HPDE6-E6E7 (cell line): Measurements from ENCODE around the gene PSMD2.

Experiments
- DNase-seq: peaks from one replicate; pipeline ENCODE4 v3.0.0; 2011; ENCODE audit warnings: missing footprints; ENCODE audit errors: extremely low spot score

PSMD2 gene

DNA sequence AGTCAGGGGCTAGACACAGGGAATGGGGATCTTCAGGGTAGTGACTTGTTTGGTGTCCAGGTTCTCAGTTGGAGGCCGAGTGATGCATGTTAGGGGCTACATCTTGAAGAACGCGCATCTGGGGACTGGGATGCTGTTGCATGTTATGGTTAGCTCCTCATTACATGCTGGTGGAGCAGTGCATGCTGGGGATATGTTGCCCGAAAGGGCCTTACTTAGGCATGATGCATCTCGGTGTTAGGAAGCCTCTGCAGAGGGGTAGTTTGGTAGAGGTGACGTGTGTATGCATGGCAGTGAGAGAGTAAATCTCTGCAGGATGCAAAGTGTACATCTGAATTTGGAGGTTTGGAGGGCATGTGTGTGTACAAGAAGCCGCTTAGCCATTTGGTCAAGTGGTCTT is 17.8 kb downstream of the PSMD2 start:
- no peak for DNase-seq

DNA sequence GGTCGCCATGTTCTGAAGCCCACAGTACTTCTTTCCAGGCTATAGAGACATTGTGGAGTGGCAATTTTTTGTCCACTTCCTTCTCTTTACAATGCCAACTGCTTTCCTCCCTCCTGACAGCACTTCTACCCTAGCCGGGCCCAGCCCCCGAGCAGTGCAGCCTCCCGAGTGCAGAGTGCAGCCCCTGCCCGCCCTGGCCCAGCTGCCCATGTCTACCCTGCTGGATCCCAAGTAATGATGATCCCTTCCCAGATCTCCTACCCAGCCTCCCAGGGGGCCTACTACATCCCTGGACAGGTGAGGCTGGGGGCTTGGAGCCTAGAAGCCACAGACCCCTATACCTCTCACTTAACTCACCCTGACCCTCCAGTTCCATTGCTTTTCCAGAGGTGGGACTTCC is 18.2 kb downstream of the PSMD2 start:
- DNase-seq: no peak

DNA sequence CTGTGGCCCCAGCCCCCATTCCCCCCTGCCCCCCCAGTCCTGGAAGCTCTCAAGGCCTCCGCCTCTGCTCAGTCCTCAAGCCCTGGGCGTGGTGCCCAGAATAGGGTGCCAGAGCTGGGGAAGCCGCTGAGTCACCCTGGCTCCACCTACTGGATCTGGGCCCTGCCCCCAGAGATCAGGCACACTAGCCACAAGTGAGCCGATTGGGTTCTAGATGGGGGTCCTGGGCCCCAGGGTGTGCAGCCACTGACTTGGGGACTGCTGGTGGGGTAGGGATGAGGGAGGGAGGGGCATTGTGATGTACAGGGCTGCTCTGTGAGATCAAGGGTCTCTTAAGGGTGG is 21.0 kb downstream of the PSMD2 start:
- DNase-seq: peak; percentile 97

DNA sequence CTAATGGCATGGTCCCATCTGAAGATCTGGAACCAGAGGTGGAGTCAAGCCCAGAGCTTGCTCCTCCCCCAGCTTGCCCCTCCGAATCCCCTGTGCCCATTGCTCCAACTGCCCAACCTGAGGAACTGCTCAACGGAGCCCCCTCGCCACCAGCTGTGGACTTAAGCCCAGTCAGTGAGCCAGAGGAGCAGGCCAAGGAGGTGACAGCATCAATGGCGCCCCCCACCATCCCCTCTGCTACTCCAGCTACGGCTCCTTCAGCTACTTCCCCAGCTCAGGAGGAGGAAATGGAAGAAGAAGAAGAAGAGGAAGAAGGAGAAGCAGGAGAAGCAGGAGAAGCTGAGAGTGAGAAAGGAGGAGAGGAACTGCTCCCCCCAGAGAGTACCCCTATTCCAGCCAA is 22.6 kb downstream of the PSMD2 start:
- no peak for DNase-seq

DNA sequence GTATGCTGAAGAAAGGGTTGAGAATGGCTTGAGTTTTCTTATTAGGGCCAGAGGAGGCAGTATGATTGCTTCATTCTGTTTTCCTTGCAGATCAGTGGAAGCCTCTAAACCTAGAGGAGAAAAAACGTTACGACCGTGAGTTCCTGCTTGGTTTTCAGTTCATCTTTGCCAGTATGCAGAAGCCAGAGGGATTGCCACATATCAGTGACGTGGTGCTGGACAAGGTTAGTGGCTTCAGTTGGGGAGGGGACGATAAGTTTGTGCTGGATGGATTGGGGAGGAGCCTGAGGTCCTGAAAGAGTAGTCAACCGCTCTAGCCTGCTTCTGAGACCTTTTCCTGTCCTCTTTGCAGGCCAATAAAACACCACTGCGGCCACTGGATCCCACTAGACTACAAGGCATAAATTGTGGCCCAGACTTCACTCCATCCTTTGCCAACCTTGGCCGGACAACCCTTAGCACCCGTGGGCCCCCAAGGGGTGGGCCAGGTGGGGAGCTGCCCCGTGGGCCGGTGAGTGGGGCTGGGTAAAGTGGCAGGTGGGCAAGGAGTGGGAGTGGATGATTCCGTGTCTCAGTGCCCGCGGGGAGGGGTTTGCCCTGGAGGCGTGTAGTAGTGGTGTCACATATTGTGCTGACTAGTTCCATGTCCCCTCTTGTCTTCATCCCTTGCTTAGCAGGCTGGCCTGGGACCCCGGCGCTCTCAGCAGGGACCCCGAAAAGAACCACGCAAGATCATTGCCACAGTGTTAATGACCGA is 23.9 kb downstream of the PSMD2 start:
- no peak for DNase-seq

DNA sequence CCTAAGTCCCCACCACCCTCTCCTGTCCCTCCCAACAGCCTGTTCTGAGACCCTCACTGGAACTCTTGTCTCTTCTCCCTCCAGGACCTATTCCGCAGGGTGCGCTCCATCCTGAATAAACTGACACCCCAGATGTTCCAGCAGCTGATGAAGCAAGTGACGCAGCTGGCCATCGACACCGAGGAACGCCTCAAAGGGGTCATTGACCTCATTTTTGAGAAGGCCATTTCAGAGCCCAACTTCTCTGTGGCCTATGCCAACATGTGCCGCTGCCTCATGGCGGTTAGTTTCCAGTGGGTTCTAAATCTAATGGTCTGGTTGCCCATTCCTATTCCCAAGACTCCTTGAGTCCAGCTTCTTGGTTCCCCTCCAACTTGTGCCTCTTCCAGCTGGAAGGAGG is 24.7 kb downstream of the PSMD2 start:
- no peak for DNase-seq

DNA sequence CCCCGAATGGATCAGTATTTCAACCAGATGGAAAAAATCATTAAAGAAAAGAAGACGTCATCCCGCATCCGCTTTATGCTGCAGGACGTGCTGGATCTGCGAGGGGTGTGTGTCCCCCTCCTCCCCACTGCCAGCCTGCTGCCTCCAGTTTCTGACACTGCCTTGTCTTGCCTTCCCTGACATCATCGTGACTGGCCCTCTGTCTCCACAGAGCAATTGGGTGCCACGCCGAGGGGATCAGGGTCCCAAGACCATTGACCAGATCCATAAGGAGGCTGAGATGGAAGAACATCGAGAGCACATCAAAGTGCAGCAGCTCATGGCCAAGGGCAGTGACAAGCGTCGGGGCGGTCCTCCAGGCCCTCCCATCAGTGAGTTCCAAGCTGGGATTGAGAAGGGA is 26.2 kb downstream of the PSMD2 start:
- no peak for DNase-seq

DNA sequence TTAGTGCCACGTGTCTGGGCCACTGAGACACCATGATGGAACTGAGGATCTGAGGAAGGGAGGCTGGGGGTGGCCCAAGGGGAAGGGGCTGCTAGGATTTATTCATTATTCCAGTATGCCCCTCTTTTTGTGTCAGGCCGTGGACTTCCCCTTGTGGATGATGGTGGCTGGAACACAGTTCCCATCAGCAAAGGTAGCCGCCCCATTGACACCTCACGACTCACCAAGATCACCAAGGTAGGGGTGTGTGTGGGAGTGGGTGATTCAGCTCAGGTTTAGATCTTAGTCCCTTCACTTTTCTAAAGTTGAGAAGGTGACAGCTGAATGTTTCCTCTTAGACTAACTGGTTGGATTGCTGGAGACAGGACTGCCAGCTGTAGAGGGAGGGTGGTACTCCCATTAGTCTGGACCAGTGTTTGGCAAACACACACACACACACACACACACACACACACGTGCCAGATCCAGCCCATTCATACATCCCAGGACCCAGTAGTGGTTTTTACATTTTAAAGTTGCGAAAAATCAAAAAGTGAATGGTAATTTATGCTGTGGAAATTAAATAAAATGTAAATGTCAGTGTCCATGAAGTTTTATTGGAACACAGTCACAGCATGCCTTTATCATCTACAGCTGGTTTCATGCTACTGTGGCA is 26.8 kb downstream of the PSMD2 start:
- no peak for DNase-seq

DNA sequence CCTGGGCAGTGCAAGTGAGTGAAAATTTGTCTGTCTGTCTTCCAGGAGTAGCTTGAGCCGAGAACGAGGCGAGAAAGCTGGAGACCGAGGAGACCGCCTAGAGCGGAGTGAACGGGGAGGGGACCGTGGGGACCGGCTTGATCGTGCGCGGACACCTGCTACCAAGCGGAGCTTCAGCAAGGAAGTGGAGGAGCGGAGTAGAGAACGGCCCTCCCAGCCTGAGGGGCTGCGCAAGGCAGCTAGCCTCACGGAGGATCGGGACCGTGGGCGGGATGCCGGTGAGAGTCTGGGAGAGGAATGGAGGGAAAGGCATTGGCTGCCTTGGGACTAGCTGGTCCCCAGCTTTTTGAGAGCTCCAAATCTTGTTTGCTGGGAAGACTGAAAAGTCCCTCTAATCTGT is 28.1 kb downstream of the PSMD2 start:
- no peak for DNase-seq

DNA sequence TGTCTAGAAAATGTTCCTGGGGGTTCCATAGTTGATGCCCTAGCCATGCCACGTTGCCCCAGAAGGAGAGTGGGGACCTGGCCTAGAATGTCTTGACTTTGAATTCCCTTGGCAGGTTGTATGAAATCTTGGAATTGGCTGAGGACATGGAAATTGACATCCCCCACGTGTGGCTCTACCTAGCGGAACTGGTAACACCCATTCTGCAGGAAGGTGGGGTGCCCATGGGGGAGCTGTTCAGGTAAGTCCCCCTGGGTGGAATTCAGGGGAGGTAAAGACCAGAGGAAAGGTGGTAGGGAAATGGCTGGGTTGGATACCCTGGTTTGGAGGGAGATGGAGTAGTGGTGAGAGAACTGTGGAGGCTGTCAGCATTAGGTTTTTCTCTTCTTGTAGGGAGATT is 29.5 kb downstream of the PSMD2 start:
- DNase-seq: no peak

DNA sequence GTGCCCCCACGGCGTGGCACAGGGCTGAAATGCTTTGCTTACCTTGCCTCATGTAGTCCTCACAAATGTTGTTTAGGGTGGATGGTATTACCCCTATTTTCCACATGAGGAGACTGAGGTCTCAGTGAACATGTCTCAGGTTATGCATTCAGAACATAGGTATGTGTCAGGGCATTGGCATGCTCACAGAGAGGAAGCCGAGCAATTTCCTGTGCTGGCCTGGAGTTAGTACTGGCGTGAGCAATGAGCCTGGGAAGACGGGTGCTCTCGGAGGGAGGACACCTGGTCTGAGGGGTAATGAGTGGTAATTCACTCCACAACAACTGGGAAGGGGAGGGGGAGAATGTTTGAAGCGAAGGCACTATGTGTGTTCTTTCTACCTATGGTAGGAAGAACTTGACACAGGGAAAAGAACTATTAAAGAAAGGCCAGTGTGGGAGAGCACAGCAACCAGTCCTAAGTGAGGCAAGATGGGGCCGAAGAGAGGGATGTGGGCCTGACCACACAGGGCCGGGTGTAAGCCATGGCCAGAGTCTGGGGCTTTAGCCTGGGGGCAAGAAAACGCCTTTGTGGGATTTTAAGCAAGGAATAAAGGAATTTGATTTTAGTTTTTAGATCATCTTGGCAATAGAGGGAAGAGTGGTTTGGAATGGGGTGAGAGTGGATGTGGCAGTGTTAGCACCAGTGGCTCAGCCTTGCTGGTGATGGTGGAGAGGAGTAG is 33.5 kb downstream of the PSMD2 start:
- DNase-seq: peak; percentile 74

DNA sequence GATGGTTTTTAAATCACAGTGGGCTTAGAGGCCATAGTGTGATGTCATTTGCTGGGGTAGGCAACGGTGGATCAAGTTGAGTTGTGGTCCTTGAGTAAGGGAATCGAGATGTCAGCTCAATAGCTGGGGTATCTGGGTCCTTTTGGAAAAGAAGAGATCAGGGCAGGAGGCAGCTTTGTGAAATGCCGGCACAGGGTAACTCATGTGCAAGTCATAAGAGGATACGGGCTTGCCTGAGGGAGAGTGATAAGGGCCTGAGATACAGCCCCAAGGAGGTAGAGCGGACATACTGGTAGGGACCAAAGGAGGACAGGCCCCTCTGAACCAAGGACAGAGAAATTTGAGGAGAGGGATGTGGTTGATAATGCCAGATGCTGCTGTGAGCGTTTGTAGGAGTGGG is 34.1 kb downstream of the PSMD2 start:
- DNase-seq: no peak

DNA sequence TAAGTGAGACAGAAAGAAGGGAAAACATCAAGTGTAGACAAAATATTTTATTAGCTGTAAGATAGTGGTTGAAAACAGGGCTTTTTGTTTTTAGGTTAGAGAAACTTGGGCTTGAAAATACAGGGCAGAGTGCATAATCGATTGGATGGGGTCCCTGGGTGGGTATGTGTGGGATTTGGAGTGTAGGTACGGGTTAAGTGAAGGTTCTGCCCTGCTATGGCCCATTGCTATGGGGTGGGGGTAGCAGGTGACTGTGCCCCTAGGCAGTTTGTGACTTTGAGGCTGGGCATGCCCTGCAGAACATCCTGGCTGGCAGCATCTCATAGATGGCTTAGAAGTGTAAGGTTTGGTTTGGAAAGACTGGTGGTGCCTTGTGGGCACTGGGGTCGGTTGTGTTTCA is 34.7 kb downstream of the PSMD2 start:
- DNase-seq: no peak

DNA sequence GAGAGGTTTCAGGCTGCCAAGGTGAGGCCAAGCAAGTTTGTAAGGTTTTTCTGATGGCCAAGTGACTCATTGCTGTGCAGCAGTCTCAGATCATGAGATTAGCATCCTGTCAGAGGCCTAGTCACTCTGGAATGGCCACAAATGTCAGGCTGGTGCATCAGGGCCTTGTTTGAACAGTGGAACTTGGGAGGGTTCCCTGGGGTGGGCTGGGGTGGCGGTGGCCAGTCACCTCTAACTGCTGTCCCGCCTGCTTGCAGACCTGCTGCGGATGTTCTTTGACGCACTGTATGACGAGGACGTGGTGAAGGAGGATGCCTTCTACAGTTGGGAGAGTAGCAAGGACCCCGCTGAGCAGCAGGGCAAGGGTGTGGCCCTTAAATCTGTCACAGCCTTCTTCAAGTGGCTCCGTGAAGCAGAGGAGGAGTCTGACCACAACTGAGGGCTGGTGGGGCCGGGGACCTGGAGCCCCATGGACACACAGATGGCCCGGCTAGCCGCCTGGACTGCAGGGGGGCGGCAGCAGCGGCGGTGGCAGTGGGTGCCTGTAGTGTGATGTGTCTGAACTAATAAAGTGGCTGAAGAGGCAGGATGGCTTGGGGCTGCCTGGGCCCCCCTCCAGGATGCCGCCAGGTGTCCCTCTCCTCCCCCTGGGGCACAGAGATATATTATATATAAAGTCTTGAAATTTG is 35.6 kb downstream of the PSMD2 start:
- no peak for DNase-seq

DNA sequence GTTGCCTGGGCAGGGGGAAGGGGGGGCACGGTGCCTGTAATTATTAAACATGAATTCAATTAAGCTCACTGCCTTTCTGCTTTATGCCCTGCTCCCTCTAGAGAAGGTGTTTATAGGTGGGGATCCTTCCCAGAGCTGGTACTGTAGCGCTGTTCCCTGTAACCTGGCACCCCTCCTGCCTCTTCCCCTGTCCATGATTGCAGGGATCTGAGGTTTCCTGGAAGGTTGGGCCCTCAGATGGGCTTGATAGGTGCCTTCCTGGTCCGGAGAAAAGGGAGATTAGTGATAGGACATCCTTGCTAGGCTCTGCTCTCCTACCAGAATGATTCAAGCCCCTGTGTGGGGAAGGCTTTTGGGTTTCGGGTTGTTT is 36.2 kb downstream of the PSMD2 start:
- DNase-seq: no peak

DNA sequence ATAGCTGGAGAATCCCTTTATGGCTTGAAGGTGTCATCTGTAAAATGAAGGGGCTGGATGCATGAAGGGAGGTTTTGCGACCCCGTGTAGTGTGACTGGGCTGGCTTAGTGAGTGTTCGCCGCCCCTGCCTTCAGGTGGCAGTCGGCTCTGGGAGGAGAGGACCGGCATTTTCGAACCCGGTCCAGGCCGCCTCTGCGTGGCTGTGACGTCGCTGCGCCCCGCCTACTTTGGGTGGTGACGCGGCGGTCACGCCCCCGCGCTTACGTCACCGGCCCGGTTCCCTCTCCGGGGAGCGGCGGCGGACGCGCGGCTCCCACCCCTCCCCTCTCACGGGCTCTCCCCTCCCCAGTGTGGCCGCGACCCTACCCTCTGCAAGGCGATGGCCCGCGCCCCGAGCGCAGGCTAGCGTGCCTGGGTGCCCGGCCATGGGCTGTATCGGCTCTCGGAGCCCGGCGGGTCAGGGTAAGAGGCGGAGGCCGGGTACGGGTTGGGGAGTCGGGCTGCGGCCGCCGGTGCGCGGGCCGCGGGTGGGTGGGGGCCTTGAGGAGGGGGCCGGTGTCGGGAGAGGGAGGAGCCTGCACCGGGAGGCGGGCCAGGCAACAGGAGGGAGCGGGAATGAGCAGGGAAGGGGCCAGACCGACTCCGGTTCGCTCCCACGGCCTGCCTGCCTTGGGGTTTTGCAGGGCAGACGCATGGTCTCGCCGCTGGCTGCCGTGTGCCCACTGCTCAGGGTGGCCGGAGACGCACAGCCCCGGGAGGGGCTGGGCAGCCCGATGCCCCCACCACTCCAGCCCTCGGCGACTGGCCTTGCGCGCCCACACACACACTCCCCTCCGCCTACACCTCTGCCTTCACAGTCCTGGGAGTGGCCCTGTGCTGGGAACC is 36.9 kb downstream of the PSMD2 start:
- no peak for DNase-seq

DNA sequence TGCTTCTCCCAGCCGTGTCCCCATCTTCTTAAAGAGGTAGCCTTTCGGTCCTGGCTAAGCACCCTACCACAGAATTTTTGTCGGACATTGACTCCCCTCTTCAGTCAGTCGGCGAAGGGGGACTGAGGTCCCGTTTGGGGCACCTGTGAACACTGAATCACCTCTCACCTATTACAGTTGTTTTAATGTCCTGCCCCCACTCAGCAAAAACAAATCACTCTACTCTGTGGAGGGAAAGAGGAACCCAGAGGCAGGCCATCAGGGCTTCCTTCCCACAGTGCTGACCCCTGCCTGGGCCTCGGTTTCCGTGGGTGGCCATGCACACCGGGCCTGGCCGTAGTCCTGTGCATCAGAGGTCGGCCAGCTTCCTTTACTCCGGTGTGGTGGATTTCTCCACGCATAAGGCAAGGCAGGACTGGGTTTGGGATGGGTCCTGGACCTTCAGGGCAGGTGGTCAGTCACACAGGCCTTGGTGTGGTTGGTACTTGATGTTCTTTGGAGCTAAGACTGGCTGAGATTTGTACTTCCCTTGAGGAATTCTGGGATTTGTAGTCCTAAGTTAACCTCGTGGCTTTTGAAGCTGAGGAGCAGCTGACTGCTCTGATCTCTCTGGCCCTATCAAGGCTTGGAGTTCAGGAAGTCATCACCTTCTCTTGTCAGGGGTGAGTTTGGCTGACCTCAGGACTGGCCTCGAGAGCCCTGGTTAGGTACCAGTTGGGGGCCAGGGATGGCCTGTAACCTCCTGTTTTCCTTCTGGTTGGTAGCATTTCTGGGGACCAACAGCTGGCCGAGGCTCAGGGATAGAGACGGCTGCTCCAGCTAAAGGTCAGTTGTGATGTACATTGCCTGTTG is 37.7 kb downstream of the PSMD2 start:
- no peak for DNase-seq

DNA sequence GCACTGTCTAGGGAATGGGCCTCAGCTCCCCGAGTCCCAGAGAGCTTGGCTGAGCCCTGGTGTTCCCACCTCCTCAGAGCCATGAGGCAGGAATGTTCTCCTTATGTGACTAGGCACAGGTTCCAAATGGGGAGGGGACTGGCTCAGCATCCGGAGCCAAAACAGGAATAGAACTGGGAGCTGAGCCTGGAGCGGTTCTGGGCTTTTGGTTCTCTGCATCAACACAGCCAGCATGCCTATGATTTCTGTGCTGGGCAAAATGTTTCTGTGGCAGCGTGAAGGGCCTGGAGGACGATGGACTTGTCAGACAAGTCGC is 38.3 kb downstream of the PSMD2 start, which contains the start of gene FAM131A:
Gene FAM131A, plus strand, starts transcription at position 202 of the 316 bp plus-strand sequence. Its CDS starts 31 bp downstream, at position 233.
- no peak for DNase-seq

DNA sequence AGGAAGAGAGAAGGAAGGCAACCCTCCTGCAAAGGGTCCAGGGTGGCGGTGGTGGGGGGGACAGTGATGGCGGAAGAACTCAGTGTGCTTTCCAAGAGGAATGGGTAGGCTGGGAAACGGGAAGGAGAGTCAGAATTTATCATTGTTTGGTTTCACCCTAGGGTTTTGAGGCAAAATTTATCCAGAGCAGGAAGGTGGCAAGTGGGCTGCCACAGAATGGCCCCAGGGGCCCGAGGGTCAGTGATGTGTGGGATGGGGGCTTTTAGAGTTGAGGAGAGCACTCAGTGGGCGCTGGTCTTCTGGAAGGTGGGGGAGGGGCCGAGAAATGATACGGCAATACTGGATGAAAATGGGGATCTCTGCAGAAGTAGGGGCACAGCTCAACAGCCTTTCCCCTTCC is 38.9 kb downstream of the PSMD2 start:
- no peak for DNase-seq

DNA sequence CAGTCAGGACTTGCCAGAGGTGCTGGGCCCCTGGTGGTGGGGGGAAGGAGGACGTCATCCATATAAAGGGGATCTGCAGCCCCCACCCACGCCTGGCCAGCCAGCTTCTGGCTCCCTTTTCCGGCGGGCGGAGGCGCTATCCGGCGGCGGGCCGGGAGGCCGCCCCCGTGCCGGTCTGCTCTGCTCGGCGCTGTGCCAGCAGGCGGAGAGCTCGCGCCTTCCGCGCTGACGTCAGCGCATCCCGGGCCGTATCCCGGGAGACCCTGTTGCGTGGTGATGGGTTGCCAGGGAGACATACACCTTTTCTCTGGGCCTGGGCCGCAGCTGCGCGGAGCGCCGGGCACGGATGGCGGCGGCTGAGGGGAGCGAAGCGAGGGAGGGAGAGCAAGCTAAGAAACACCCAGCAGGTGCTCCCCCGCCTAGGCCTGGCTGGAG is 39.5 kb downstream of the PSMD2 start:
- DNase-seq: no peak

DNA sequence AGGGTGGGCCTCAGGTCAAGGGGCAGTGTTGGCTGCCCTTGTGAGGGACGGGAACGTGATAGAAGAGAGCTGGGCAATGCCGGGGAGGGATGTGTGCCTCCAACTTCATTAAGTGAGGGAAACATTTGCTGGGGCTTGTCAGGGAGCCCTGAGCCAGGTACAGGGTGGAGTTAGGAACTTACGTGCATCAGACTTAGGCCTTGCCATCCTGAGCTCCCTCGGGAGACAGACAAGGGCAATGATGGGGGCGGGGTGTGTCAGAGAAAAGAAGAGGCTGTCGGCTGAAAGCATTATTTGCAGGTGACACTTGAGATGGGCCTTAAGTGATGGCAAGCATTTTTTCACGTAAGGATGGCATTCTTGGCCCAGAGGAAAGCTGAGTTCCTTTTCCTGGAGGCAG is 40.0 kb downstream of the PSMD2 start:
- no peak for DNase-seq
